ENCODE data around the gene CCDC171. TPM values are rescaled to one million over a fixed set of nuclear protein-coding genes. Genes with fewer than 3 reads are reported as not detected.
"Not testable (repeated sequence)": the region's sequence is repeated elsewhere in the genome, so short reads cannot be mapped to it uniquely, and the experiment has no call there.

The CCDC171 gene
- total RNA-seq, 1 donor from 2014 or later, result 5.4 TPM

DNA sequence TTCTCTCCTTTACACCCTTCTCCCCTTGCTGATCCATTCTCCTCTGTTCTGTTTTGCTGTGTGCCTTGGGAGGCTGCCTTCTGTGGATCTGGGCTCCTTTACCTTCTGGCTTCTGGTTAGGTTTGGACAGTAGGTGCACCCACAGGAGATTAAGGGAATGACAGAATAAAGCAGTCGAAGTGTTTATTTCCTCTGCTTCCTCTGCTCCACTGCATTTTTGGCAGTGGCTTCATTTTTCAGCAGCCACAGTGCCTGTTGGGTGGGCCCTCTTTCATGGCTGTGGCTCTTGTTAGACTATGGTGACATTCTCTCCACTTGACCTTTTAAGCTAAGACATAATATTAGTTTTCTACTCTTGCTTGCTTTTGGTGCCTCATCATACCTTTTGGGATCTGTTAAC, 144.1 kb downstream of the CCDC171 start:
- Mint-ChIP-seq H3K4me3 (ENCODE audit: unreplicated experiment) (no peak overlapping the region), H3K27me3 (ENCODE audit: unreplicated experiment) (no peaks in the 10 kb centered on the region), H3K27ac (ENCODE audit: unreplicated experiment) (peak overlapping the region; percentile 56), H3K9me3 (ENCODE audit: unreplicated experiment) (peaks cover 12% of the 10 kb centered on the region), H3K36me3 (ENCODE audit: unreplicated experiment) (peaks cover 3% of the 10 kb centered on the region), H3K4me1 (ENCODE audit: unreplicated experiment) (peaks cover 14% of the 10 kb centered on the region)
- TF ChIP-seq, protein P1, sequence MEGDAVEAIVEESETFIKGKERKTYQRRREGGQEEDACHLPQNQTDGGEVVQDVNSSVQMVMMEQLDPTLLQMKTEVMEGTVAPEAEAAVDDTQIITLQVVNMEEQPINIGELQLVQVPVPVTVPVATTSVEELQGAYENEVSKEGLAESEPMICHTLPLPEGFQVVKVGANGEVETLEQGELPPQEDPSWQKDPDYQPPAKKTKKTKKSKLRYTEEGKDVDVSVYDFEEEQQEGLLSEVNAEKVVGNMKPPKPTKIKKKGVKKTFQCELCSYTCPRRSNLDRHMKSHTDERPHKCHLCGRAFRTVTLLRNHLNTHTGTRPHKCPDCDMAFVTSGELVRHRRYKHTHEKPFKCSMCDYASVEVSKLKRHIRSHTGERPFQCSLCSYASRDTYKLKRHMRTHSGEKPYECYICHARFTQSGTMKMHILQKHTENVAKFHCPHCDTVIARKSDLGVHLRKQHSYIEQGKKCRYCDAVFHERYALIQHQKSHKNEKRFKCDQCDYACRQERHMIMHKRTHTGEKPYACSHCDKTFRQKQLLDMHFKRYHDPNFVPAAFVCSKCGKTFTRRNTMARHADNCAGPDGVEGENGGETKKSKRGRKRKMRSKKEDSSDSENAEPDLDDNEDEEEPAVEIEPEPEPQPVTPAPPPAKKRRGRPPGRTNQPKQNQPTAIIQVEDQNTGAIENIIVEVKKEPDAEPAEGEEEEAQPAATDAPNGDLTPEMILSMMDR (IDR thresholded peaks at IDR 0.05), result no peak
- no peak for DNase-seq (ENCODE audit: extremely low spot score, unreplicated experiment)

DNA sequence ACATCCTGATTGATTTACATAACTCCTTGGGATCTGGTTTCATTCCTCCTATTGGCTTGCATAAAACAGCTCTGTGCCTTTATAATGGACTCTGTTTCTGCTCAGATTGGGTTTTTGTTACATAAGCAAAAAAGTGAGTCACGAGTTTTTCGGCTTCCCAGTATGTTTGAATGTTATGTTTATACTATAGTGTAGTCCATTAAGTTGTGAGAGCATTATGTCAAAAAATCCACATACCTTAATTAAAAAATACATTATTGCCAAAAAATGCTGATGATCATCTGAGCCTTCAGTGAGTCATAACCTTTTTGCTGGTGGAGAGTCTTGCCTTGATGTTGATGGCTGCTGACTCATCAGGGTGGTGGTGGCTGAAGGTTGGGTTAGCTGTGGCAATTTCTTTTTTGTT, 144.6 kb downstream of the CCDC171 start:
- peaks cover 14% of the 10 kb centered on the region for H3K4me1 Mint-ChIP-seq (ENCODE audit: unreplicated experiment)
- no peak overlapping the region for H3K4me3 Mint-ChIP-seq (ENCODE audit: unreplicated experiment)
- TF ChIP-seq, protein P1 (IDR thresholded peaks at IDR 0.05), result no peak
- H3K9me3 Mint-ChIP-seq (ENCODE audit: unreplicated experiment), result peaks cover 12% of the 10 kb centered on the region
- no peak for DNase-seq (ENCODE audit: extremely low spot score, unreplicated experiment)
- peaks cover 3% of the 10 kb centered on the region for H3K36me3 Mint-ChIP-seq (ENCODE audit: unreplicated experiment)
- H3K27me3 Mint-ChIP-seq (ENCODE audit: unreplicated experiment), result no peaks in the 10 kb centered on the region
- peak overlapping the region; percentile 56 for H3K27ac Mint-ChIP-seq (ENCODE audit: unreplicated experiment)

DNA sequence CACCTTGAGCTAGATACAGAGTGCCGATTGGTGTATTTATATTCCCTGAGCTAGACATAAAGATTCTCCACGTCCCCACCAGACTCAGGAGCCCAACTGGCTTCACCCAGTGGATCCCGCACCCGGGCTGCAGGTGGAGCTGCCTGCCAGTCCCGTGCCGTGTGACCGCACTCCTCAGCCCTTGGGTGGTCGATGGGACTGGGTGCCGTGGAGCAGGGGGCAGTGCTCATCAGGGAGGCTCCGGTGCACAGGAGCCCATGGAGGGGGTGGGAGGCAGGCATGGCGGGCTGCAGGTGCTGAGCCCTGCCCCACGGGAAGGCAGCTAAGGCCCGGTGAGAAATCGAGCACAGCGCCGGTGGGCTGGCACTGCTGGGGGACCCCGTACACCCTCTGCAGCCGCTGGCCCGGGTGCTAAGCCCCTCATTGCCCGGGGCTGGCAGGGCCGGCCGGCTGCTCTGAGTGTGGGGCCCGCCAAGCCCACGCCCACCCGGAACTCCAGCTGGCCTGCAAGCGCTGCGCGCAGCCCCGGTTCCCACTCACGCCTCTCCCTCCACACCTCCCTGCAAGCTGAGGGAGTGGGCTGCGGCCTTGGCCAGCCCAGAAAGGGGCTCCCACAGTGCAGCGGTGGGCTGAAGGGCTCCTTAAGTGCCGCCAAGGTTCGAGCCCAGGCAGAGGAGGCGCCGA, 147.2 kb downstream of the CCDC171 start:
- H3K9me3 Mint-ChIP-seq (ENCODE audit: unreplicated experiment), result peaks cover 12% of the 10 kb centered on the region
- not testable (repeated sequence) for H3K27ac Mint-ChIP-seq (ENCODE audit: unreplicated experiment); H3K4me3 Mint-ChIP-seq (ENCODE audit: unreplicated experiment)

DNA sequence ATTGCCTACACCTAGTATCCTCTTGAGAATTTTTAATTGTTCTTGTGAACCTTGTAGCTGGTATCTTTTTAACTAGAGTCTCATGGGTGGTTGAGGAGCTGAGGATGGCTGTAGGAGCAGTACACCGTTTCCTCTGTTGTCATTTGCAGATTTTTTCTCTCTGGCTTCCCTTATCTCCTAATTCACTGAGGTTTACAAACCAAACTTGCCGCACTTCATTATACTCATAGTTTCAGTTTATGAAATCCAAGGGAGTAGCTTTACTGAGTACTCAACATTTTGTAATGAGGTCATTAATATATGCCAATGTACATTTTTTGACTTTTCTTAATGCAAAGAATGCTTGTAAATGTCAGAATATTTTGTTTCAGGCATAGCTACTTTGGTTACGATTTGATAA, 154.2 kb downstream of the CCDC171 start:
- TF ChIP-seq, protein P1 (IDR thresholded peaks at IDR 0.05), result no peak
- no peak for DNase-seq (ENCODE audit: extremely low spot score, unreplicated experiment)
- H3K4me3 Mint-ChIP-seq (ENCODE audit: unreplicated experiment), result no peak overlapping the region
- peaks cover under 1% of the 10 kb centered on the region for H3K9me3 Mint-ChIP-seq (ENCODE audit: unreplicated experiment)
- H3K27ac Mint-ChIP-seq (ENCODE audit: unreplicated experiment), result no peak overlapping the region
- peaks cover 3% of the 10 kb centered on the region for H3K27me3 Mint-ChIP-seq (ENCODE audit: unreplicated experiment)
- H3K36me3 Mint-ChIP-seq (ENCODE audit: unreplicated experiment), result no peaks in the 10 kb centered on the region
- H3K4me1 Mint-ChIP-seq (ENCODE audit: unreplicated experiment), result no peaks in the 10 kb centered on the region

More for the DNA sequence above, 147.2 kb downstream of the CCDC171 start:
- H3K4me1 Mint-ChIP-seq (ENCODE audit: unreplicated experiment), result peaks cover 14% of the 10 kb centered on the region
- H3K36me3 Mint-ChIP-seq (ENCODE audit: unreplicated experiment); H3K27me3 Mint-ChIP-seq (ENCODE audit: unreplicated experiment); DNase-seq (ENCODE audit: extremely low spot score, unreplicated experiment): not testable (repeated sequence)

DNA sequence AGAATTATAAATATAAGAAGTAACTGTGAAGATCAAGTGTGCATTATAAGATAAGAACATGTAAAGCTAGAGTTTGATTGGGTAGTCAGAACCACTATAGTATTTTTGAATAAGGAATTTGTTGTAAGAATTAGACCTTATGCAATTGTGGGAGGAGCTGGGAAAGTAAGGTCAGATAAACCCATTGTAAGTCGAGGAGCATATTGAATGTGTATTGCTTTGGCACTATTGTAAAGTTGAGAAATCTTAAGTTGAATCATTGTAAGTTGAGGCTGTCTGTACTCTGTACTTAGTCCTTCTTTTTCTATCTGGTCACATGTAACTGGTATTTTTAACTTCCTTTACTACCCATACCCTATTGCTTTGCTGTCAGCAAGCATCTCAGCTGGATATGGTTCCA, 158.7 kb downstream of the CCDC171 start:
- TF ChIP-seq, protein P1 (IDR thresholded peaks at IDR 0.05), result no peak
- Mint-ChIP-seq H3K4me3 (ENCODE audit: unreplicated experiment) (no peak overlapping the region), H3K4me1 (ENCODE audit: unreplicated experiment) (peaks cover 5% of the 10 kb centered on the region), H3K9me3 (ENCODE audit: unreplicated experiment) (no peaks in the 10 kb centered on the region), H3K36me3 (ENCODE audit: unreplicated experiment) (no peaks in the 10 kb centered on the region), H3K27ac (ENCODE audit: unreplicated experiment) (no peak overlapping the region), H3K27me3 (ENCODE audit: unreplicated experiment) (peaks cover 3% of the 10 kb centered on the region)
- DNase-seq (ENCODE audit: extremely low spot score, unreplicated experiment), result no peak

Measured in osteocyte (in vitro differentiated cells).